Fibroblast of skin of left quadriceps (primary cell): ENCODE measurements around the gene NUDT3.
A peak's percentile ranks its signal among the peaks of the same experiment; 100 is the strongest.
"Not testable (repeated sequence)": the region's sequence is repeated elsewhere in the genome, so short reads cannot be mapped to it uniquely, and the experiment has no call there.

Experiments used
- DNase-seq, 2 experiments: peaks; one replicate each; pipeline ENCODE4 v3.0.0-alpha.2; 2013; ENCODE audit warnings: low read depth in 2 of 2

NUDT3 gene

GRCh38 chr6:34393191-34393965 is 909 bp upstream of the NUDT3 start:
- DNase-seq = no peak

GRCh38 chr6:34391786-34392496 is 528 bp downstream of the NUDT3 start:
- no peak for DNase-seq

GRCh38 chr6:34391473-34391785 is 1.0 kb downstream of the NUDT3 start:
- DNase-seq = no peak

- peak; percentile 67 to 73 for DNase-seq
Observed at GRCh38 chr6:34390531-34391472, 1.7 kb downstream of the NUDT3 start.

GRCh38 chr6:34389034-34389433 is 3.4 kb downstream of the NUDT3 start:
- no peak for DNase-seq

- DNase-seq = no peak
Observed at GRCh38 chr6:34388421-34388820, 4.0 kb downstream of the NUDT3 start.

- peak; percentile 95 to 96 for DNase-seq
Observed at GRCh38 chr6:34386316-34387137, 5.9 kb downstream of the NUDT3 start.

GRCh38 chr6:34385793-34386195 is 6.7 kb downstream of the NUDT3 start:
- DNase-seq = no peak

- DNase-seq = no peak
Observed at GRCh38 chr6:34384321-34385153, 7.9 kb downstream of the NUDT3 start.

- DNase-seq = no peak
Observed at GRCh38 chr6:34383656-34384320, 8.7 kb downstream of the NUDT3 start.

- no peak for DNase-seq
Observed at GRCh38 chr6:34383161-34383631, 9.3 kb downstream of the NUDT3 start.

GRCh38 chr6:34381081-34381480 is 11.4 kb downstream of the NUDT3 start:
- no peak for DNase-seq

- no peak for DNase-seq
Observed at GRCh38 chr6:34378470-34378869, 14.0 kb downstream of the NUDT3 start.

GRCh38 chr6:34377984-34378383 is 14.5 kb downstream of the NUDT3 start:
- no peak for DNase-seq

- DNase-seq = not testable (repeated sequence)
Observed at GRCh38 chr6:34377571-34377970, 14.9 kb downstream of the NUDT3 start.

- DNase-seq = no peak
Observed at GRCh38 chr6:34375833-34376232, 16.6 kb downstream of the NUDT3 start.

- no peak for DNase-seq
Observed at GRCh38 chr6:34374508-34374907, 18.0 kb downstream of the NUDT3 start.

GRCh38 chr6:34374069-34374468 is 18.4 kb downstream of the NUDT3 start:
- no peak for DNase-seq

GRCh38 chr6:34373511-34373910 is 19.0 kb downstream of the NUDT3 start:
- DNase-seq = no peak

- DNase-seq = not testable (repeated sequence)
Observed at GRCh38 chr6:34371865-34372264, 20.6 kb downstream of the NUDT3 start.
